CD4-positive, alpha-beta T cell treated with Interleukin-15 for 1 hour (primary cell): ENCODE results near the gene SF3A1.
"Not testable (repeated sequence)": the region's sequence is repeated elsewhere in the genome, so short reads cannot be mapped to it uniquely, and the experiment has no call there.

ENCODE experiments used
- DNase-seq: peaks from one replicate; pipeline ENCODE4 v3.0.0-alpha.2; 2020

Gene SF3A1

DNA sequence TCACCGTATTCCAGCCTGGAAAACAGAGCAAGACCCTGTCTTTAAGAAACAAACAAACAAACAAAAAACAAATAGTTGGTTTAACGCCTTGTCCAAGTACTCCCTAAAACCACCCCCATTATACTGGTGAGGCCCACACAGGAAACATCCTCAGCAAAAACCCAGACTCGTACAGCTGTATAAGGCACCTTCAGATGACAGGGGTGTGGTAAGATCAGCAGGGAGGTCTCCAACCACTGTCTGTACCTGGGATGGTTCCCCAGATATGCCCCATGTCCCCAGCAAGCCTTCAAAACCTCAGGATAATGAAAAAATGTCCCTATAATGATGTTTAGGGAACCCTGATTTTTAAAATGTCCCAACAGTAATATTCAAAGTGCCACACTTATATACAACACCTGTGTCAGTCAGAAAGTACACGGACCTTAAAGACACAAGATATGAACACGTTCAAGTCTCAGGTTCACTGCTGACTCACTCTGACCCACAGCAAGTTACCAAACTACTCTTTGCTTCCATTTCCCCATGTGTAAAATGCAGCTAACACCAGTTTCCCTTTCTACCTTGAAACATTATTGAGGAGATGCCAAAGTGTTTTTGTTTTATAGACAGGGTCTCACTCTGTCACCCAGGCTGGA is 9.3 kb downstream of the SF3A1 start:
- no peak for DNase-seq

DNA sequence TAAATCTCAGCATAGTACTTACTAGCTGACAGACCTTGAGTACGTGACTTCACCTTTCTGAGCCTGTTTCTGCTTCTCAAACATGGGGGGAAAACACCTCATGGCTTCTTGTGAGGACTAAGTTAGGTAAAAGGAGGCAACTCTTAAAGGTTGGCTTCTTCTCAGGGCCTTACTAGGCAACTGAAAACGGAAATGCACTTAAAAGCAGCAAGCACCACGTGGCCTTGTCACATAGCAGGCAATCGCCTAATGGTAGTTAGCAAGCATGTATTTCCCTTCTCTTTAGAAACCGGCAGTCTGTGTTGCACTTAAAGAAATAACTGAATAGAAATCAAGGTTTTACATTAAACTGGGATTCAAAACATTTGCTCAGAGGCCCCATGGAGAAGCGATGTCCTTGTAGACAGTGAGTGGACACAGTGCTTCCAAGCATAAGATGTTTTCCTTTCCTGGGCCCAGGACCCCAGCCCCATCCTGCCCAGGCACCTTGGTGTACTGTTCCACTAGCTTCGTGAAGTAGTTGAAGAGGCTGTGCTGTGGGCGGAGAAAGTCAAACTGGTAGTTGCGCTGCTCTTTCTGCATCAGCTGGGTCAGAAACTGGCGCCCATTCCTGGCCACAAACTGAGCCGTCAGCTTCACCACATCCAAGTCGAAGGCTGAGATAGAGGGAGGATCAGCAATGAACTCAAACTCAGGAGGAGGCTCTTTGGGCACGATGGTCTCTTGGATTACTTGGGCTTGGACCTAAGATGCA is 12.1 kb downstream of the SF3A1 start:
- no peak for DNase-seq

DNA sequence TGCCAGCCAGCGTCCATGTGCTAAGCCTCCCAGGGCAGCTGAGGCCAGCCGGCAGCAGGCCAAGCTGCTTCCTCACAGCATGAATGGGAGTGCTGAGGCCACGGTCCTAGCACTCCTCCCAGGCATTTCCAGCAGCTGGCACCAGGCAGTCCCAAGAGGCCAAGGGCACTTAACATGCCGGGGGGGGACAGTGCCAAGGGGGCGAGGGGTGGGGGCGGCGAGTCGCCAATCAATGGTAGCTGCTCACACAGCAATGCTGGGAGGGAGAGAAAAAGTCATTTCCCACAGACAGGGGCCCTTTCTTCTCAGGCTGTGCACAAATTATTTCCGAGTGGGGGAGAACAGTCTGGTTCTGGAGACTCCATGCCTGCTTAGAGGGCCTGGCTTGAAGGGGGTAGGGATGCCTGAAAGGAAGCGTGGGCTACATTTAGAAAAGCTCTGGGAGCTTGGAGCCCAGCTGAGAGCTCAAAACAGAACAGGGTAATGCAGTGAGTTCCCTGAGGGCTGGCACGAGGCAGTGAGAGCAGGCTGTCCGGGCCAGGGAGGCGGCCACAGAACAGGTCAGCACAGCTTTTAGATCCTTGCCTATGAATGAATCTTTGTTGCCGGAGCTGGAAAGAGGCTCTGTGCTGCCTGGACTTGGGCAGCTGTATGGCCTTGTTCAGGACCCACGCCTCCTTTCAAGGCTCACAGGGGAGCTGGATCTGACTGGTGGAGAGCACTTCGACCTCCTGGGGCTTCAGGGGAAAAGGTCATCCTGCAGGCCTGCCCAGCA is 15.6 kb downstream of the SF3A1 start:
- no peak for DNase-seq

DNA sequence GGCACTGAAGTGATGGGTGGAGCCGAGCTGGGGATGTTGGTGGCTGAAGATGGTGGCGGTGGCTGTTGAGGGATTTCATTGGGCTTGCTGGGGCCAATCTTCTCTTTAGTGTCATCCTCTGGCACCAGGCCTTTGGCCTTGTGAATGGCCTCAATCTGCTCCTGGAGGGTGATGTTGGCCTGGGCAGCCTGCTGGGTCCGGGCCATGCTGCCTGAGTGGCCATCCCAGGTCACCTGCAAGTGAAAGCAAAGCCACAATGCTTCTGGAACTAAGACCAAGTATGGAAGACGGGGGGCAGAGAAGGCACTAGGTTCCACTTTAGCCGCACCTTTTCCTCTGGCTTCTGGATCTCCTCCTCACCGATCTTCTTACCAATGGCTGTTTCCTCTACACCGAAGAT is 17.9 kb downstream of the SF3A1 start:
- DNase-seq = no peak

DNA sequence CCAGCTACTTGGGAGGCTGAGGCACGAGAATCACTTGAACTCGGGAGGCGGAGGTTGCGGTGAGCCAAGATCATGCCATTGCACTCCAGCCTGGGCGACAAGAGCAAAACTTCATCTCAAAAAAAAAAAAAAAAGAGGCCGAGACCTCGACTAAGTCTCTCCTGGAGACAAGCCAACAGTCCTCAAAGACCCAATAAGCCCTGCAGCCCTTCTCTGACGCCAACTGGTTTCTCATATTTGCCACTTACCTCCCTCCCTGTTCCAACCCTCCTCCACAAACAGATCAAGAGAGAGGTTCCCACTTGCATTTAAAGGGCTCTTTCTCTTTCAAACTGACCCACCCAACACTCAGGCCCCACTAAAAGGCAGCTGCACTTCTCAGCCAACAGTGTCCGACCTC is 18.4 kb downstream of the SF3A1 start:
- DNase-seq = not testable (repeated sequence)

DNA sequence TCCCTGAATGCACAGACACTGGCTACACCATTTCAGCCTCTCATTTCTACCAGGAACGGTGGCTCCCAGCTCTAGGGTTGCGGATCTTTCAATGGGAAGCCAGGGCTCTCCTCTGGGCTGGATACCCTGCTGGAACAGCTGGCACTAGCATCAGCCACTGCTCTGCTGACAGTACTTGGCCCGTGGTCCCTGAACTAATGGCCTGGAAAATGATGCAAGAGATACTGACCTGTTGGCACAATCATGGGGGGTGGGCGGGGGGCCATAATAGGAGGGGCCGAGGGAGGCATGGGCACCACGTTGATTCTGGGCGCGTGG is 19.3 kb downstream of the SF3A1 start:
- DNase-seq = no peak

DNA sequence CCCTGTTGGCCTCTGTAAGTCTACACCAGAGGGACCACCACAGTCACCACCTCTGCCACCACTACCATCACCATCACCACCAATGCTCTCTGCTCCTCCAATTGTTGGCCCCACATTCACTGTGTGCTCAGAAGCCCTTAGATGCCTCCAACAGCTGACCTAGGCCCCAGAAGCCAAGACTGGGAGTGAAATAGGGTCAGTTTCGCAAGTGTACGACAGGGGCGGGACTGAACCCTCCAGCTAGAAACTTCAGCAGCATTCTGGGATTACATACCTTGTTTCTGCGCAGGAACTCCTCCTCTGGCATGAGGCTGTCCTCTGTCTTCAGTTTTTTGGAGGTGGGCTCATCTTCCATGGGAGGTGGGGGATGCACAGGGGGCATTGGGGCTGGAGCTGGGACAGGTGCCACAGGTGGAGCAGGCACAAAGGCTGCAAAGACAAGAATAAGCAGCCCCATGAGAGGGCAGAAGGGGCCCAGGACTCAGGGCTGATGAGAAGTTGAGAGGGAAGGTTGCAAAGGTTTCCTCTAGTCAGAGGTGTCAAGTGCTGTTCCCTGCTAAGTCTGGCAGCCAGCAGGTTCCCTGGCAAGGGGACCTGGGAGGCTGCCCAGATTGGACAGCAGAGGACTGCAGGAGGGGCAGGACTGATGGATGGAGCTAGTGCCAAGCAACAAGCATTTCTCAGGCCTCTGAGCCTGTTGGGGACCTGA is 19.8 kb downstream of the SF3A1 start:
- DNase-seq = no peak

DNA sequence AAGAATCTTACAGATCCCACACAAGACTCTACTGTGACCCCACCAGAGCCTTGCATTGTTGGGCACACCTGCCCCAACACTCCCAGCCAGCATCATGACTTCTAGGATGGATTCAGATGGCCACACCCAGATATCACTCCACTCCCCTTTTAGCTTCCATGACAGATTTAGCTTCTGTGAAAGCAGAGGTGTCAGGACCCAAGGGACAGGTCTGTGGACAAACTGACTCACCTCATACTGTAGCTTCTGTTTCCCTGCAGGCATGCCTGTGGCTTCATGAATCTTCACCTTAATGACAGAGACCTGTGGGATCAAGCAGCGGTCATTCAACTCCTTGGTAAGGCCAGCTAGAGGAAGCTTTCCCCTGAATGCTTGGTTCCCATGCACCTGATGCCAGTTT is 21.5 kb downstream of the SF3A1 start:
- DNase-seq = no peak

DNA sequence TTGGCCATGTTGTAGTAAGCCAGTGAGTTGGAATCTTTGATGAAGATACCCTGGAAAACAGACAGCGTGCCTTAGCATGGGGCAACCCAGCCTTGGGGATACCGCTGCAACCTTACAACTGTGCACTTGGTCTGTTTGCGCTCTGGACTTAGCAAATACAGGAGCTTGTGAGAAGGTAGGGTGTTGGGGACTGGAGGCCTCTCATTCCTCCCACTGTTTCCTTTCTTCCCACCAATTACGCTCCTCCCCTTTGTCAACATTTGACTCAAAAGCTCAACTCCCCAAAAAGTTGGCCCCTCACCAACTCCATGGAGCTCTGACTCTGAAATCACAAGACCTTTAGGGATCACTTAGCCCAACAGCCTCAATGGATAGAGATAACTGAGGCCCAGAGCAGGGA is 22.0 kb downstream of the SF3A1 start:
- DNase-seq = no peak

DNA sequence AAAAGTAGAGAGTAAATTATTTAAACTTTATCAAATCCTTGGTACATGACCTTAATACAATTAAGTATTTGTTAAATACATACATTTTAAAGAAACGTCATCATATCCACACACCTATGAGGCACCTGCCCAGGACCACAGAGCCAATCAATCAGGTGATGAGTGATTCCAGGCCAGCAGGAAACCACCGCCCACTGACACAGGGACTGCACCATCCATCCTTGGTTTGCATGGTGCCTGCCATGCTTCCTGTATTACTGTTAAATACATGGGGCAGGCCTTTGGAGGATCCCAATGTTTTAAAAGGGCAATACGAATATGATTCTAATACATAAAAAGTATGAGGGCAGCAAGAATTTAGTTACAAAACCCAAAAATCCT is 23.0 kb downstream of the SF3A1 start:
- no peak for DNase-seq

DNA sequence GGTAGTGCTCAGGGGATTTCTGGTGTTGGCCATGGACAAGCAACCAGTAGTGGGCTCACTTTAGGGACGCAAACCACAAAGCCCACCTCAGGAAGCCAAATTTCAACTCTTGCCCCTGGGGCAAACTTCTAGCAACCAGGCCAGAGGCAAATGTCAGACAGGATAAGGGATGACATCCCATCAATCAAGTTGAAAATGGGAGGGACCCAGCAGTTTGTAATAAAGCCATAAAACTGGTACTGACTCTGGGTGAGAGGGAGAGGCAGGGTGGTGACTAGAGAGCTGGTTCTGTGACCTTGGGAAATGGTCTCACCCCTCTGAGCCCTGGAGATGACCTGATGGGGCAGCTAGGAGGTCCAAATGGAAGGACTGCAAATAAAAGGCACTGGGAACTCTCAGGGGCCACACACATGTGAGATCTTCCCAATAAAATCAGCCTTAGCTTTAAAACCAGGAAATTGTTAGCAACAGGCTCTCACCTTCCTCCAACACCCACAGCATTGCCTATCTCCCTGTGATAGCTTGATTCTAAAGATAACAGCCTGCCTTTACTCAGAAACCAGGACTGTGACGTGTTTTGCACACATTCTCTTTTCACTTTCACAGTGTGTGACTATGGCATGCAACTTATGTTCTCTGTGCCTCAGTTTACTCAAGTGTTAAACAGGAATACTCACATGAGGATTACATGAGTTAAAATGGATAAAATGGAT is 23.5 kb downstream of the SF3A1 start:
- no peak for DNase-seq

DNA sequence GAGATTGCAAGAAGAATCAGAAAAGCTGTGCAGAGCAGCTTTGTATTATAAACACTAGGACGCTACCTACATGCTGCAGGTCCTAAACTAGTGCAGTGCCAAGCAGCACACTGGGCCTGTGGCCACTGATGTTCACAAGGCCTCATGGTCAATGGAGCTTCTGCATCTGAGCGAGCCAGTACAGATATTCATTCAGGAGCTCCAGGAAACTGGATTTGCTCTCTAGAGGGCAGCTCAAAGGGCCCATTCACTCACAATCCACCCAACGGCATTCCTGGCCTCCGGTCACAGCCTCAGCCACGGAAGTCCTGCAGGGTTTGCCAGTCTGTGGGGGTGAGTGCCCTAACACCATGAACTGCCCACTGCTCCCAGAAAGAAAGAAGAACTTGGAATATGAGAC is 24.1 kb downstream of the SF3A1 start:
- no peak for DNase-seq

DNA sequence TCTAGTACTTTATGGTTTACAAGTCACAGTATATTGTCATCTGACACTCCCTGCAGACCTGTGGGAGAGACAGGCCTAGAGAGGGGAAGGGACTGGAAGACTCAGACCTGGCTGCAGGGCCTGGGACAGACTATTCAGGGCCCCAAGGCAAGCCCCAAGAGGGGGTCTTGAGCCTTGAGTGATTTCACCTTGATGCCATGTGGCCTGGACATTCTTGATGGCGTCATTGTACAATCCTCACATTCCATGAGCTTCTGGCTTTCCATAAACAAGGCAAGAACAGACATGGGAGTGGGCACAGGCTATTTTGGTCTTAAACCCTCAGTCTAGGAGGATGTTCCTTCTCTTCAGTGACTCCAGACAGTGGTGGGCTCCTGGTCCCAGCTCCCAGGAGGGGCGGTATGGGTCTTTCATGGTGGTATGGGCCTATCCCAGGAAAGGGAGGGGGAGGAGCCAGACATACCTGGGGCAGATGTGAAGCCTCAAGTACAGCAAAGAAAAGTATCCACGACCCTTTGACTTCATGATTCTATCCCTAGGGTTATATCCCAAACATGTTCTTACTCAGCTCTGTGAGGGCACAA is 28.1 kb downstream of the SF3A1 start:
- no peak for DNase-seq

DNA sequence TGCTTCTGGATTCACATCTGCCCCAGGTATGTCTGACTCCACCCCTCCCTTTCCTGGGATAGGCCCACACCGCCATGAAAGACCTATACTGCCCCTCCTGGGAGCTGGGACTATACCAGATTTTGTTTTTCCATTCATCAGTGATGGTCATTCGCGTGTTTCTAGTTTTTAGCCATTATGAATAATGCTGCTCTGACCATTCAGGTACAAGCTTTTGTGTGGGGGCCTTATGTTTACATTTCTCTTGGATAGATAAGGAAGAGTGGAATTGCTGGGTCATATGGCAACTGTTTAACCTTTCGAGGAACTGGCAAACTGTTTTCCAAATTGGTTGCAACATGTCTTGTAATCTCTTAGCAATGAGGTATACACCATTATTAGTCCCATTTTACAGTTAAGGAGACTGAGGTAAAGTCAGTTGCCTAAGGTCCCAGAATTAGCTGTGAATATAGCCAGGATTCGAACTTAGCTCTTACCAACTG is 28.8 kb downstream of the SF3A1 start:
- no peak for DNase-seq

DNA sequence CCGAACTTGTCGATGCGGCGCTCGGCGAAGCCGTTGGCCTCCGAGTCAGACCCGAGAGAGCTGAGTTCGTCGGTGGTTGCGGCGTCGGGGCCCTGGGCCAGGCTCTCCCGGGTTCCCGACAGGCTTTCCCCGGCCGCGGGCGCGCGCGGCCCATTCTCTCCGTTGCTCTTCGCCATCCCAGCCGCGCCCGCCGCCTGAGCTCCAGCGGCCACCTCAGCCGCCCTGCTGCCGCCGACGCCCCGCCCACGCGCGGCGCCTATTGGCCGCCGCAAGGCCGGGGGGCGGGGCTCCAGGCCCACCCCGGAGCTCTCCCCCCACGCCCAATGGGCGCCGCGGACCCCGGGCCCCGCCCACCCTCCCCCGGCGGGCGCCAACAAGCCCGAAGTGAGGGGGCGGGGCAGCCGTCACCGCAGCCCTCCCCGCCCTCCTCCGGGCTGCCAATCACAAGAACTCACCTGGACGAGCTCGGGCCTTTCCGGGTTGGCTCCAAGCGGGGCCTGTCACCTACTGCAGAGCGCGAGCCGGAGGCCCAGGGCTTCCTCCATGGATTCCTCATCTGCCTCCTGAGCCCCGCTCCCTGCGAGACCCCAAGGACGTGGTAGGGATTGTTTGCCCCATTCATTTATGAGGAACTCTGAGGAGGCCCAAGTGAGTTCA is 29.9 kb downstream of the SF3A1 start, which contains the start of gene TBC1D10A:
TBC1D10A (minus strand) TSS at position 236 of the 657 bp plus-strand sequence; CDS start at position 176, 60 bp downstream.
- peak; percentile 96 for DNase-seq

DNA sequence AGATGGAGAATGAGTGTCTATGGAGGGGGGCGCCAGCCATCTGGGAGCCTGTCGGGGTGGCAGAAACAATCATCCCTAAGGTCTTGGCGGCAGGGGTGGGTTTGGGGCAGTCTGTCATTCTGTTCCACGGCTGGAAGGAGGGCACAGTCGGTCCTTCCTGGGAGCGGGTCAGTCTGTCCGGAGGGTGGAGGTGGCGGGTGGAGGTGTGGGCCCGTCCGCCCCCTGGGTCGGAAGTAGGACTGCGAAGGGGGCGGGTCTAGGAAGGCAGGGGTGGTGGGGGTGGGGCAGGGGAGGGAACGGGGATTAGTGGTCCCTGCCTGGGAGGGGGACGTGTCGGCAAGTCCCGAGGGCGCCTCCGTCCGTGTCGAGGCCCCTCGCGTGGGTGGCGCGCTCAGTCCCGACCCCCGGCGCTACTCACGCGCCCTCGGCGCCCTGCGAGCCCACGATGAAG is 30.4 kb downstream of the SF3A1 start:
- DNase-seq = peak; percentile 22

DNA sequence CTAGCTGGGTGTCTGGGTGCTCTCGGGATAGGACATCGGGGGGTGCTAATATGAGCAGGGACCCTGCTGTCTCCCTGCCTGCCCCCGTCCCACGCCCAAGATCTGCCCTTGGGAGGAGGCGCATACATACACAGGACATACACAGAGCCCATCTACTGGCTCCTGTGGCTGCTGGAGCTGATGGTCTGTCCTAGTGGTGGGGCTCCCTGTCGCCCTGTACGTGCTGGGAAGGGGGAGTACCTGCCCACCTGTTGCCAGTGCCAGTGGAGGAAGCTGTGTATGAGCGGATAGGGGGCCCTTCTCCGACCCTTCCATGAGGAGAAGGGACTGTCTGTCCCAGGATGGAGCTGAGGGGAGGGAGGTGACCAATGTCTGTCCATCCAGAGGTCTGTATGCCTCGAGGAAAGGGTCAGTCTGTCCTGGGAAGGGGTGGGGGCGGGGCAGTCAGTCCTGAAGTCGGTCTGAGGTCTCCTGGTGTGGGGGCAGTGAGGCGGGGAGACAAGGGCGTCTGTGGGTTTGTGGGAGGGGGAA is 30.9 kb downstream of the SF3A1 start:
- DNase-seq = no peak

DNA sequence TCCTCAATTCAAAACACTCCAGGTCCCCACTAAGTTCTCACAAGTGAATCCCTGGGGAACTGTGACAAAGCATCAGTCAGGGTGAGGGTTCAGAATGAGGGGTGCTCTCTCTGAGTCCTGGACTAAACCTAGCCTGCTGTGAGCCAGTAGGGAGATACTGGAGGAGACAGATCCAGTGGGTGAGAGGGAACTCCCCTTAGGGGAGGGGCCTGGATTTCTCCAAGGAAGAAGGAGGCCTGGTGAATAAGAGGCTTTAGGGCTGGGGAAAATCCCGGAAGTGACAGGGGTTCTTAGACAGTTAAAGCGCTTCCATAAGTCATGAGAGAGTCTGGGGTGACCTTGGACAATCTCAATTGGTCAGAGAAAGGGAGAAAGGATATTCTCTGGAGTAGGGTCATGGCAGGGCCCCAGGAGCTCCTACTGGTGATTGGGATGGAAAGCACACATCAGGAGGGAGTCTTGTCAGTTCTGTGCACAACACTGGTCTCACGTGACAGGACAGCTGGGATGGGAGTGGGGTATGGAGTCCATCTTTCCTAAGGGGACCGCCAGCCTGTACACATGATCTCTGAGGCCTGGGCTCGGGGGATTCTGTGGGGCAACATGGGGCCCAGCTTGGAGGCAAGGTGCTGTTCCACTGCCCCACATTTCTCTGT is 31.5 kb downstream of the SF3A1 start:
- no peak for DNase-seq

DNA sequence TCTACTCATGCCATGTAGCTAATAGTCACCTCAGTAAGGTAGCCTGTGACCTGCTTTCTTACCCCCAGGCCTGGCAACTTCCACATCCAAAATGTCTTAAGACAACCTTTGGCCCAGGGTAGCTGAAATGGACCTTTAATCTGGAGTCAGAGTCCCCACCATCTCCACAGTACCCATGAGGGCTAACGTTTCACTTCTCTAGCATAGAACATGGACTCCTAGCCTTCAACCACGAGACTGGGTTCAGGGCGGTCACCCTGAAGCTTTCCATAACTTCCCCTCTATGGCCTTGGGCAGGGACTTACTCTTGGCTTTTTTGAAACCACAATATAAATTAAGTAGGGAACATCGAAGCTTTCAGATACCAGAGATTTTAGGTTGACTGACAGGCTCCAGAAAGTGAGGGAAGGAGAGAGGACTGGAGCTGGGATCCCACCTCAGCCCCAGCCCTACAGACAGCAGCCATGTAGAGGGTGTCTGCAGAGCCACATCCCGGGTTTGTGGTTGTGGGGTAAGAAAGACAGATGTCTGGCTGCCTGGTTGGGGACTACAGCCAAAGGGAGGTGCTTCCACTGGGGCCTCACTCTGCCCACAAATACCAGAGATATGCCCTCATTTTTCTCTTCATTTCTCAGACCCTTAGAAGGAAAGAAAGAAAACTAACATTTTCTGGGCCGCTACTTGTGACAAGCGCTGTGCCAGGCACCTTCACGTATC is 32.5 kb downstream of the SF3A1 start:
- peak; percentile 34 for DNase-seq

DNA sequence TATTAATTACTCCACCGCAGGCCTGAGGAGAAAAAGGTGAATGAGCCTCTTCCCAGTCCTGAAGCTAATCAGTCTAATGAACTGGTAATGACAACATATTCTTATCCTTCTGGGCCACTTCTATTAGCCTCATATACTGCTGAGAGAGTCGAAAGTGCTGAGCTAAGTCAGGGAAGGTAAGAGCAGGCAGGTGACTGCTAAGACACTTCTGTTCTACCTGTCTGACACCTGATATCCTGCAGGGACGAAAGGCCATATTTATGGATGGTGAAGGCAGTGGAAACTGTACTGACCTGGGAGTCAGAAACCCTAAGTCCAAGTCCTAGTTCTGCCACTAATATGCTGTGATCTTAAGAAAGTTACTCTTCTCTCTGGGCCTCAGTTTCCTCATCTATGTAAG is 33.4 kb downstream of the SF3A1 start:
- DNase-seq = no peak
